Tracheal epithelial cell (primary cell): ENCODE results near the gene CPTP. TPM values are rescaled to one million over a fixed set of nuclear protein-coding genes. Genes with fewer than 3 reads are reported as not detected.

Experiments used
- total RNA-seq: library from RNA; depleted of rRNA; stranded (reverse); fragments of >200 nt; gene quantifications from 2 replicates; pipeline ENCODE4 v1.2.1, GENCODE V29; 2014

CPTP gene
- 17.1 and 23.1 TPM in 2 replicates for total RNA-seq

GRCh38 chr1:1324524-1325287 lies at the start of gene CPTP, which contains the start of gene INTS11:
CPTP (plus strand) TSS chr1:1324802; CDS start chr1:1326911, 2,109 bp downstream.
INTS11 (minus strand) TSS chr1:1324660; CDS start chr1:1324608, 52 bp downstream.

GRCh38 chr1:1307923-1308755 lies 16.5 kb upstream of the CPTP start, which contains the start of the genes ACAP3 and PUSL1:
ACAP3 (minus strand) TSS chr1:1307930; CDS start chr1:1307815, 115 bp downstream.
PUSL1 (plus strand) TSS chr1:1308597; CDS start chr1:1308644, 47 bp downstream.

DNA sequence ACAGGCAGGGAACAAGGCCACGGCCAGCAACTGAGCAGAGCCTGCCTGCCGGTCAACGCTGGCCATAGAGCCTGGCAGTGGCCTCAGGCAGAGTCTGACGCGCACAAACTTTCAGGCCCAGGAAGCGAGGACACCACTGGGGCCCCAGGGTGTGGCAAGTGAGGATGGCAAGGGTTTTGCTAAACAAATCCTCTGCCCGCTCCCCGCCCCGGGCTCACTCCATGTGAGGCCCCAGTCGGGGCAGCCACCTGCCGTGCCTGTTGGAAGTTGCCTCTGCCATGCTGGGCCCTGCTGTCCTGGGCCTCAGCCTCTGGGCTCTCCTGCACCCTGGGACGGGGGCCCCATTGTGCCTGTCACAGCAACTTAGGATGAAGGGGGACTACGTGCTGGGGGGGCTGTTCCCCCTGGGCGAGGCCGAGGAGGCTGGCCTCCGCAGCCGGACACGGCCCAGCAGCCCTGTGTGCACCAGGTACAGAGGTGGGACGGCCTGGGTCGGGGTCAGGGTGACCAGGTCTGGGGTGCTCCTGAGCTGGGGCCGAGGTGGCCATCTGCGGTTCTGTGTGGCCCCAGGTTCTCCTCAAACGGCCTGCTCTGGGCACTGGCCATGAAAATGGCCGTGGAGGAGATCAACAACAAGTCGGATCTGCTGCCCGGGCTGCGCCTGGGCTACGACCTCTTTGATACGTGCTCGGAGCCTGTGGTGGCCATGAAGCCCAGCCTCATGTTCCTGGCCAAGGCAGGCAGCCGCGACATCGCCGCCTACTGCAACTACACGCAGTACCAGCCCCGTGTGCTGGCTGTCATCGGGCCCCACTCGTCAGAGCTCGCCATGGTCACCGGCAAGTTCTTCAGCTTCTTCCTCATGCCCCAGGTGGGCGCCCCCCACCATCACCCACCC lies 6.7 kb downstream of the CPTP start, which contains the start of gene TAS1R3:
TSS of gene TAS1R3 (plus strand) at position 213 of the 898 bp plus-strand sequence. CDS start at position 279, 66 bp downstream.

DNA sequence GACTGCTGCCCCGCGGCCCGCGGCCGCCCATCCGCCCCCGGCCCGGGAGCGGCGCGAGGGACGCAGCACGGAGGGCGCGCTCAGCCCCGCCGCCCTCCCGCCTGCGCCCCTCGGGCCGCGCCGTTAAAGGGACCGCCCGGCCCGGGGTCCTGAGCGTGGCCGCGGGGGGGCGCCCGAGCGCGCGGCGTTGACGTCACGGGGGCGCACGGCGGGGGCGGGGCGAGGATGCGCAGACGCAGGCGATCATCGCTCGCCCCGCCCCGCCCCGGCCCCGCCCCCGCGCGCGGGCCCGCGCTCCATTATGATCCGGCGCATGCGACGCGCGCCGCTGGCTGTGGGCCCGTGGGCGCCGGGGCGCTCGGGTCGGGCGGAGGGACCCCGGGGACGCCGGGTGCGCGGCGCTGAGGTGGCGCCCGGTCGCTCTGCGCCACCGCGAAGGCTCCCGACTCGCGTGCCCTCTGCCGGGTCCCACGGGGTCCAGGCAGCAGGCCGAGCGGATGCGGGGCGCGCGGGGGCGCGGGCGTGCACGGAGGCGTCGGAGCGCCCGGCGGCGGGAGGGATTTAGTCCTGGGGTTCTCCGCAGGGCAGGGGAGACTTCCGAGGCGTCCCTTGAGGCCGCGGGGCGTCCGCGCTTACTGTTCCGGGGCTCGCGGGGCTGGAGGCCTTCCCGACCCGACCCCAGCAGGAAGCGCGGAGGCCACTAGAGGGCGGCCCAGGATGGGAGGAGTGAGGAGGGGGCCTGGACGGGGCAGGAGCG lies 24.8 kb downstream of the CPTP start, which contains the start of gene DVL1:
TSS of gene DVL1 (minus strand) at position 163 of the 757 bp plus-strand sequence. CDS start 353 bp downstream, outside the sequence.

DNA sequence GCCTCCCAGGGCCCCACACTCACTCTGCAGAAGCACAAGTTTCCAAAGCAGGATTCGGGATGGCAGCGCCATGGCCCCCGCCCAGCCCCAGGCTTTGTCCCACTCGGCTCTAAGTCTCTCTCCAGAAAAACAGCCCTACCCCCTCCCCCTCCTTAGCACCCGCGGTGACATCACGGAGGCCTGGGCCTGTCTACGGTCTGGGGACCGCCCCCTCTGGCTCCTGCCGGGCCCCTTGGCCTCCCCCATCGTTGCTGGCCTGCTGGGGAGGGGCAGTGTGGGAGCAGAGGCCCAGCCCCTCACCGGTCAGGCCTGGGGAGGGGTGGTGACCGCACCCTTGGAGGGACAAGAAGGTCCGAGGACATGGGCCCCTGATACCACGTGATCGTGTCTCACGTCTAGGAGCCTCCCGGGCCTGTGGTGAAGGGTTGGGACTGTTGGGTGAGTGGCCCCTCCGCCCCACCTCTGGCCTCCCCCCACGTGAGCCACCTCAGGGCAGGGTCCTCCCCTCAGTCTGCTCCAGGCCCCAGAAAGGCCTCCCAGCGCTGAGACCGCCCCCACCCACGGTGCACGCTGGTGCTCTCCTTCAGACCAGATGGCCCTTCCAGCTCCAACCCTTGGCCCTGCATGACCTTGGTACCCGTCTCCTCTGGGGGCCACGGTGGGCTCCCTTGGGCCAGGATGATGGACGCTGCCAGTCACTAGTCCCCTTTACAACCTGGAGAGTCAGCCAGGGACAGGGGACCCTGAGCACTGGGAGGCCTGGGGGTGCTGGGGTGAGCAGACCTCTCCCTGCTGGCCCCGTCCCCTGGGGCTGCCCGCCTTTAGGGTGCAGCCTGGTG lies 34.0 kb downstream of the CPTP start, which contains the start of gene MXRA8:
TSS of gene MXRA8 (minus strand) at position 123 of the 839 bp plus-strand sequence. CDS start at position 72, 51 bp downstream.

GRCh38 chr1:1374929-1375662 lies 50.5 kb downstream of the CPTP start, which contains the start of gene AURKAIP1:
AURKAIP1 (minus strand) TSS chr1:1375207; CDS start chr1:1374756, 451 bp downstream.

Other genes with a start within 250 kb of the CPTP start
- gene C1orf159, start 208.7 kb upstream of the CPTP start, total RNA-seq: 8.0 and 10.2 TPM in 2 replicates
- not detected in 2 replicates for gene TTLL10, start 150.9 kb upstream of the CPTP start, total RNA-seq
- gene TNFRSF18, start 118.2 kb upstream of the CPTP start, total RNA-seq: 0.64 and 1.9 TPM in 2 replicates
- gene TNFRSF4, start 110.6 kb upstream of the CPTP start, total RNA-seq: not detected in 2 replicates
- 73.1 and 76.6 TPM in 2 replicates for gene SDF4, start 92.8 kb upstream of the CPTP start, total RNA-seq
- gene B3GALT6, start 92.6 kb upstream of the CPTP start, total RNA-seq: 28.8 and 37.8 TPM in 2 replicates
- 1.9 and 2.4 TPM in 2 replicates for gene C1QTNF12, start 78.1 kb upstream of the CPTP start, total RNA-seq
- gene UBE2J2, start 50.9 kb upstream of the CPTP start, total RNA-seq: 45.2 and 48.0 TPM in 2 replicates
- 0.21 and 0.96 TPM in 2 replicates for gene SCNN1D, start 44.4 kb upstream of the CPTP start, total RNA-seq
- gene ACAP3, start 16.9 kb upstream of the CPTP start, total RNA-seq: 35.0 and 38.1 TPM in 2 replicates
- 25.1 and 36.7 TPM in 2 replicates for gene PUSL1, start 16.2 kb upstream of the CPTP start, total RNA-seq
- 53.9 and 67.0 TPM in 2 replicates for gene INTS11, start 142 bp upstream of the CPTP start, total RNA-seq
- 0.21 TPM in 1 of 2 replicates, not detected in the other for gene TAS1R3, start 6.5 kb downstream of the CPTP start, total RNA-seq
- gene DVL1, start 24.6 kb downstream of the CPTP start, total RNA-seq: 262 and 265 TPM in 2 replicates
- gene MXRA8, start 33.8 kb downstream of the CPTP start, total RNA-seq: 2.8 and 12.0 TPM in 2 replicates
- gene AURKAIP1, start 50.4 kb downstream of the CPTP start, total RNA-seq: 138 and 166 TPM in 2 replicates
- gene CCNL2, start 74.5 kb downstream of the CPTP start, total RNA-seq: 75.2 and 80.1 TPM in 2 replicates
- gene MRPL20, start 82.5 kb downstream of the CPTP start, total RNA-seq: 56.1 and 74.5 TPM in 2 replicates
- 11.6 and 15.1 TPM in 2 replicates for gene ANKRD65, start 96.5 kb downstream of the CPTP start, total RNA-seq
- 13.0 and 14.1 TPM in 2 replicates for gene VWA1, start 110.9 kb downstream of the CPTP start, total RNA-seq
- gene ATAD3C, start 124.9 kb downstream of the CPTP start, total RNA-seq: not detected in 2 replicates
- 13.0 and 22.4 TPM in 2 replicates for gene ATAD3B, start 147.0 kb downstream of the CPTP start, total RNA-seq
- 25.2 and 41.0 TPM in 2 replicates for gene ATAD3A, start 187.4 kb downstream of the CPTP start, total RNA-seq
- not detected in 2 replicates for gene TMEM240, start 215.8 kb downstream of the CPTP start, total RNA-seq